ENCODE data around the gene LRIT3. TPM values are rescaled to one million over a fixed set of nuclear protein-coding genes. Genes with fewer than 3 reads are reported as not detected.
A peak's percentile ranks its signal among the peaks of the same experiment; 100 is the strongest.

The LRIT3 gene
- not detected in 2 replicates for total RNA-seq (2014; rRNA removed; shearing (Covaris generic))
- polyA plus RNA-seq (2014; cell fraction: nucleus; rRNA removed) = 0.07 TPM in 1 of 2 replicates, not detected in the other

DNA sequence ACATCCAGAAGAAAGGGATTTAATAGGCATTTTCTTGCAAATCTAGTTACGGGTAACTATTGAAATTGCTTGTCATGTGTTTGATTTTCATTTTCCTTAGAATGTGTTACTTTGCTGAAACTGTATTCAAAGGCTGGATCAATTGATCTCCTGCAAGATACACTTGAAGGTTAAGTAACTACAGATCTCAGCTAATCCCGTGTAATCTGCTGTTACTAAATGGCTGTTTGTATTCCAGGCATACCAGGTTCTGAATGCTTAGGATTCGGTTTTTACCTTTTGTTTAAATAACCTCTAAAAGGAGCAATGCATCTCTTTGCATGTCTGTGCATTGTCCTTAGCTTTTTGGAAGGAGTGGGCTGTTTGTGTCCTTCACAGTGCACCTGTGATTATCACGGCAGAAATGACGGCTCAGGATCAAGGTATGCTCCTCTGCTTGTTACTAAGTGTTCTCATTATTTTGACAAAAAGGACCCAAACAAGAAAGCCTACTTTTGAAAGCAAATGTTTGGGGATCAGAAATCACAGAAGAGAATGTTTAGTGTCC is at the start of gene LRIT3:
LRIT3 (plus strand) TSS at position 212 of the 547 bp plus-strand sequence; CDS start at position 307, 95 bp downstream.
- DNase-seq (ENCODE audit: extremely low read depth, low read depth) = no peak

- DNase-seq (ENCODE audit: extremely low read depth, low read depth) = no peak
Observed at GRCh38 chr4:109798866-109799265, 49.0 kb upstream of the LRIT3 start.

DNA sequence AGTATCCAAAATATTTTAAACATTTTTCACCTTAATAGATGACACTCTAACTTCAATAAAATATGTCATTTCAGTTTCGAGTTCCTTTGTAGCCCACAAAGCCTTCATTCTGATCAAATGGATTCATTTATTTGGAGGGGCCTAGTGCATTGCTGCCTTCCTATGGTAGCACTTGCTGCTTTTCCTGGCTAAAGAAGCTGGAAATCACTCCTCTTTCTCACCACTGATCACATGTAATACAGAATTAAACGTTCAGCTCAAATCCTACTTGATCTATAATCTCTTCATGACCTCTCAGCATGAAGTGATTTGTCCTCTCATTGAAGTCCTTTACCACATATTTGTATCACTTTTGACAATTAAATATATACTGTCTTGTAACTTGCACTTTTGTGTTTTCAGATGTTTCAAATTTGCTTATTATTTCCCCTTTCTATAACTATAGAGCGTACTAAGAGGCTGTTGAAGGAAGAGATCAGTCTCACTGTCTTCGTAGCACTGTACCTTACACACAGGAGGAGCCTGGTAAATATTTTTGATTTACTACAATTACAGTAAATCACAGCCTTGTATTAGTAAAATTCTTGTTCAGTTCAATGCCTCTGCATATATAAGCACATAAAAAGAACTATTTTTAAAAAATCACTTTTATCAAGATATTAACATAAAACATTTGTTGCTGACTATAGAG is 46.7 kb upstream of the LRIT3 start:
- no peak for DNase-seq (ENCODE audit: extremely low read depth, low read depth)

DNA sequence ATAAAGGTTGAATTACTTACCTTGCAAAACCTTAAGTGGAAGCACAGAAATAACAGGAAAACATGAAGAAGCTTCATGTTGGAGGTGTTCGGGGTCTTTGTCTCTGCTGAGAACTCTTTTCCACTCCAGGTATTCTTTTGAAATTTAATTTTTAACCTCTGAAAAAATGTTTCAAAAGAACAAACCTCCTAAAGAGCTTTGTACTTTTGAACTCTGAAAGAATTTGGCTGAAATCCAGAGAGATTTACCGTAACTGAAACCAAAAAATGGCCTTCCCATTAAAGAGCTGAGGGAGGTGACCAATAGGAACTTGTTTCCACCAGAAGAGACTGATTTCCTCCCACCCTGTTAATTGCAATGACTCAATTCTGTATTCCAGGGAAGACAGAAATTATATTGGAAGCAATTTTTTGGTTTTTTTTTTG is 46.0 kb upstream of the LRIT3 start, which contains the start of gene CFI:
CFI (minus strand) TSS at position 105 of the 425 bp plus-strand sequence; CDS start at position 77, 28 bp downstream.
- no peak for DNase-seq (ENCODE audit: extremely low read depth, low read depth)

DNA sequence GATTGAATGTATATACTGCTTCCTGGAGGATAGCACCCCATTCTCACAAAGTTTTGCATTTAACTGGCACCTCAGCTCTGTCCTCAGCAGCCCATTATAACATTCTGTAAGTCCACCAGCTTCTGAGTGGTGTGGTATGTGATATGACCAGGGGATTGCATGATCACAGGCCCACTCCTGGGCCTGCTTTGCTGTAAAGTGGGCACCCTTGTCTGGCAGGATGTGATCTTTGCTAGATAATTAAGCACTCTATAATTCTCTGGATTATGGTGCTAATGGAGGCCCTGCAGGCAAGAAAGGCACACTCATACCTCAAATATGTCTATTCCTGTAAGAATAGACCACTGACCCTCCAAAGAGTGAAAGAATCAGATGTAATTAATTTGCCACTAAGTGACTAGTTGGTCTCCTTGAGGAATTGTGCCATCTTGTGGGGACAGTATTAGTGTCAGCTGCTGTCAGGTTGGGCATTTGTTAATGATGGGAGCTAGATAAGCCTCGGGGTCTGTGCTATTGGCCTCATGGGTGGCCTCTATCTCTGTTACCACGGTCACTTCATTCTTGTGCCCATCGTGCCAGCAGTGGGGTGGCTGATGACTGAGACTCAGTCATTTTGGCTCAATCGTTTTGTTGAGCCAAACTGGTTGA is 43.9 kb upstream of the LRIT3 start:
- peak; percentile 44 for DNase-seq (ENCODE audit: extremely low read depth, low read depth)

GRCh38 chr4:109809655-109810054 is 38.3 kb upstream of the LRIT3 start:
- no peak for DNase-seq (ENCODE audit: extremely low read depth, low read depth)

DNA sequence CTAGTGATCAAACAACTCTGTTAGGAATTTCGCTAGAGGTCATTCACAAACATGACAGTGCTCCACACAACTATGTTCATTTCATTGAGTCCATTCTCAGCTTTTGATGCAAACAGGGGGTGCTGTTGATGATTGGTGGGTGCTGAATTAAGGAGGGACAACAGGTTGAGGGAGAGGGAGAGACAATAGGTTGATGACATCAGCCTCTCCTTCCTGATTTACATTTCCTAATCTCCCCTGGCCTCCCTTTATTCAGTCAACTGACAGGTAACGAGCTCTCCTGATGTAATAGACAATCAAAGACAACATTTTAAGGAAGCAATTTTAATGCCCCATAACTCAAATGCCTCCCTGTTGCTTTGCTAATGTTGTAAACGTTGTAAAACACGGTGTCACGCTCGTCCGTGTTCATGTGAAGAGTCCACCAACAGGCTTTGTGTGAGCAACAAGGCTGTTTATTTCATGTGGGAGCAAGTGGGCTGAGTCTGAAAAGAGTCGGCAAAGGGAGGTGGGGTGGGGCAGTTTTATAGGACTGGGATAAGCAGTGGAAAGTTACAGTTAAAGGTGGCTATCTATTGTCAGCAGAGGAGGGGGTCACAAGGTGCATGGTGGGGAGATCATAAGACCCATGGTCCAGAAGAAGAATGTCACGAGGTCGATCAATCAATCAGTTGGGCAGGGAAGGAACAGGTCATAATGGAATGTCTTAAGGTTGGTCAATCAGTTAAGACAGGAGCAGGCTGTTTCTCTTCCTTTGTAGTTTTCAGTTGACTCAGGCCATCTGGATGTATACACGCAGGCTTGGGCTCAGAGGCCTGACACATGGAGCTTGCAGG is 37.1 kb upstream of the LRIT3 start:
- no peak for DNase-seq (ENCODE audit: extremely low read depth, low read depth)

- DNase-seq (ENCODE audit: extremely low read depth, low read depth) = no peak
Observed at GRCh38 chr4:109811707-109812106, 36.2 kb upstream of the LRIT3 start.

DNA sequence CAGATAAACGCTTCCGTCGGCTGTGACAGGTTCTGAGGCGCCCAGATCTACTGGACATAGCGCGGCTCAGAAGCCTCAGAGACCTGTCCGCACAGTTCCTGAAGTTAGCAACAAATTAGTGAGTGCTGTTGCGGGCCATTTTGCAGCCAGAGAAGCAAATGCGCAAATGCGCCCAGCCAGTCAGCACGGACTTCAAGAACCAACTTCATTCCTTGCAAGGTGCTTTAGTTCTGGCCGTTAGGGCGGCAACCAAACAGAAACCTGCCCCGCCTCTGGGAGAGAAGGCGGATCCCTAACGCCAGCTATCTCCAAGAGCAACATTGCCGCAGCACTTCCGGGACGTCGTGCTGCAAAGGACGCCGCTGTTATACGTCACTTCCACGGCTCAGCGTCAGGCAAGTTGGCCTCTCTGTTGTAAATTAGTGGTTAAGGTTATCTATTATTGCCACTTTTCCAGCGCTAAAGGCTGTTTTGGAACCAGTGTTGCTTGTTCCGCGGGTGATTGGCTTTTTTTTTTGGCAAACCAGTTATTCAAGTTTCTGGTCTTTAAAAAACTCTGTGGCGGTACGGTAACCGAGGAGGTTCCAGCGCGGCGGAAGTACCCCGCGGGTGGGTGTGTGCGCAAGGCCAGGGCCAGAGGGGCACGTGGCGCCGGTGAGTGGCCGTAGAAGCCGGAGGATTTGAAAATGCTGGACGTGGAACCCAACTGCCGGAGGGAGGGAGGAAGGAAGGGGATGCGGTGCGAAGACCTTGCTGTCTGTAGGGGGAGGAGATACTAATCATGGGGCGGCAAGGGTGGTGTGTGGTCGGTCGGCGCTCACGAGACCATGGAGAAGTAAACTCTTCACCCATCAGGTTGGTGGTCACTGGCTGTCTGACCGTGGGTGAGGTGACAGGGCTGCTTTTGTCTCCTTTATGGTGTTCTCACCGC is 32.5 kb upstream of the LRIT3 start, which contains the start of gene GAR1:
GAR1 (plus strand) TSS at position 612 of the 931 bp plus-strand sequence. CDS start 403 bp downstream, outside the sequence.
- peak; percentile 86 for DNase-seq (ENCODE audit: extremely low read depth, low read depth)

GRCh38 chr4:109816082-109816442 is 31.8 kb upstream of the LRIT3 start:
- no peak for DNase-seq (ENCODE audit: extremely low read depth, low read depth)

- DNase-seq (ENCODE audit: extremely low read depth, low read depth) = no peak
Observed at GRCh38 chr4:109816894-109817293, 31.0 kb upstream of the LRIT3 start.

GRCh38 chr4:109818268-109818667 is 29.6 kb upstream of the LRIT3 start:
- no peak for DNase-seq (ENCODE audit: extremely low read depth, low read depth)

- DNase-seq (ENCODE audit: extremely low read depth, low read depth) = no peak
Observed at GRCh38 chr4:109820563-109820962, 27.3 kb upstream of the LRIT3 start.

DNA sequence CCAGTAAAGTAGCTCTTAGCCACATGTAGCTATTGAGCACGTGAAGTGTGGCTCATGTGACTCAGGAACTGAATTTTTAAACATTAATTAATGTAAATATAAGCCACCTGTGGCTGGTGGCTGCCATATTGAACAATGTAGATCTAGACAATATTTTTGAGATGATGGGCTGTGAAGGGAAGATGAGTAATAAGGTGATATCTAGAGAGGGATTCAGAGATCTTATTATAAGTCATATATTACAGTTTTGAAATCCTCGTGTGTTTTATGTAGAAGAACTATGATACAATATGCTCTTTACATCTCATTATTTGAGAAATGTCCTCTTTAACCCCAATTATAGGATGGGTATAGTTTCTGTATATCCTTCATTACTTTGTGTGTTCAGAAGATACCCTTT is 26.7 kb upstream of the LRIT3 start:
- no peak for DNase-seq (ENCODE audit: extremely low read depth, low read depth)

GRCh38 chr4:109826719-109827118 is 21.2 kb upstream of the LRIT3 start:
- DNase-seq (ENCODE audit: extremely low read depth, low read depth) = no peak

GRCh38 chr4:109827672-109828071 is 20.2 kb upstream of the LRIT3 start, which contains the start of gene RRH:
RRH (plus strand) TSS chr4:109827972; CDS start chr4:109828028, 56 bp downstream.
- DNase-seq (ENCODE audit: extremely low read depth, low read depth) = no peak

GRCh38 chr4:109833756-109834155 is 14.2 kb upstream of the LRIT3 start:
- DNase-seq (ENCODE audit: extremely low read depth, low read depth) = no peak

DNA sequence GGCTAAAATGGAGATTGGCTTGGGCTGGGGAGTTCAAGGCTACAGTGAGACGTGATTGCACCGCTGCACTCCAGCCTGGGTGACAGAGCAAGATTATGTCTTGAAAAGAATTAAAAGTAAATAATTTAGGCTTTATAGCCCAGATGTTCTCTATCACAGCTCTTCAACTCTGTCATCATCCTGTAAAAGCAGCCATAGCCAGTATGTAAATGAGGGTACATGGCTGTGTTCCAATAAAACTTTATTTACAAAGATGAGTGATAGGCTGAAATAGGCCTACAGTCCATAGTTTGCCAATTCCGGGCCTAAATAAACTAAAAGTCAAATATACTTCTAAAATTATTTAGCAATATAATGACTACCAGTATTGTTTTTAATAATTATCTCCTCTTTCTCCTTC is 10.9 kb upstream of the LRIT3 start:
- no peak for DNase-seq (ENCODE audit: extremely low read depth, low read depth)

DNA sequence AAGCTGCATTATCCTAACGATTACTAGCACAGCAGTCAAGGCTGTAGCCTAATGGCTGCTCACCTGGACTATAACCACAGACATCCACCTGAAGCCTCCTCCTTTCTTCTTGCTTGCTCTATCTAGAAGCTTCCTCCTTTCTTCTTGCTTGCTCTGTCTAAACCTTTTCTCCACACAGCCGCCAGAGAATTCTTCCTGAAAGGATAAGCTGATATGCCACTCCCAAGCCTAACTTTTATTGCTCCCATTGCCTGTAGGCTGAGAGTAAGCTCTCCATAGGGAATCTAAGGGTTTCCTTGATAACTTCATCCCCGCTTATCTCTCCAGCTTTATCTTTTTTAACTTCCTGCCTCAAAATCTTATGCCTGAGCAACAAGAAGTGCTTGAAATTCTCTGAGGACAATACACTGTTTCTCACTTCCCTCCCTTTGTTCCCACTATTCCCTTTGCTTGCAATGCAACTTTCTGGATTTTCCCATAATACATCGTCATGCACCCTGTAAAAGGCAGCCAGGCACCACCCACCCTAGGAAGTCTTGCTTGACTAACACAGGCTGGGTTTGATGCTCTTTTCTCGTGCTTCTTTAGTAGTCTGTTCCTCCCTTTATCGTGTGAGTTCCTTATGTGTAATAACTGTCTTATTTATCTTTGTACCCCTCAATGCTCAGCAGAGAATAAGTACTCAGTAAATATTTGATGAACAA is 1.4 kb upstream of the LRIT3 start:
- no peak for DNase-seq (ENCODE audit: extremely low read depth, low read depth)

Measured in NCI-H460 (cell line).